ENCODE results near the gene C5orf15.
"Not testable (repeated sequence)": the region's sequence is repeated elsewhere in the genome, so short reads cannot be mapped to it uniquely, and the experiment has no call there.

GRCh38 chr5:133975546-133975945, 7.1 kb upstream of the C5orf15 start:
- TF ChIP-seq CTCF (IDR thresholded peaks at IDR 0.05; ENCODE audit: poor library complexity, severe bottlenecking); RAD21 (conservative IDR thresholded peaks at IDR 0.05); POLR2AphosphoS5 (IDR thresholded peaks at IDR 0.05); EZH2 (IDR thresholded peaks at IDR 0.05; ENCODE audit: borderline replicate concordance, insufficient read depth, low read length, poor library complexity, severe bottlenecking); TAF1 (IDR thresholded peaks at IDR 0.05; ENCODE audit: low read depth); REST (IDR thresholded peaks at IDR 0.05; ENCODE audit: borderline replicate concordance); EP300 (conservative IDR thresholded peaks at IDR 0.05; ENCODE audit: poor library complexity, severe bottlenecking); MXI1 (conservative IDR thresholded peaks at IDR 0.05; ENCODE audit: poor library complexity, severe bottlenecking); SMC3 (conservative IDR thresholded peaks at IDR 0.05; ENCODE audit: poor library complexity): not testable (repeated sequence)
